ENCODE results near the gene CFAP77.

The CFAP77 gene

GRCh38 chr9:132551556-132551955 lies 141.5 kb downstream of the CFAP77 start:
- Histone ChIP-seq H3K27me3 (ENCODE audit: insufficient read depth, low read depth) (no peaks in the 10 kb centered on the region), H2AFZ (ENCODE audit: low read depth) (no peak overlapping the region), H3K4me2 (no peak overlapping the region), H3K79me2 (ENCODE audit: insufficient read depth, low read depth) (no peaks in the 10 kb centered on the region), H3K4me3 (IDR thresholded peaks at IDR 0.05; ENCODE audit: insufficient read depth, low read depth, low read length) (no peak overlapping the region), H4K20me1 (ENCODE audit: insufficient read depth) (no peaks in the 10 kb centered on the region), H3K9ac (no peak overlapping the region), H3K4me1 (ENCODE audit: low read depth, poor library complexity, severe bottlenecking) (no peaks in the 10 kb centered on the region), H3K27ac (no peak overlapping the region), H3K36me3 (ENCODE audit: insufficient read depth) (no peaks in the 10 kb centered on the region)
- TF ChIP-seq CTCF (conservative IDR thresholded peaks at IDR 0.05; ENCODE audit: low read depth, low read length), result no peak

- no peak for TF ChIP-seq CTCF (conservative IDR thresholded peaks at IDR 0.05; ENCODE audit: low read depth, low read length)
- Histone ChIP-seq H3K27me3 (ENCODE audit: insufficient read depth, low read depth) (no peaks in the 10 kb centered on the region), H3K27ac (no peak overlapping the region), H3K4me1 (ENCODE audit: low read depth, poor library complexity, severe bottlenecking) (no peaks in the 10 kb centered on the region), H3K4me3 (IDR thresholded peaks at IDR 0.05; ENCODE audit: insufficient read depth, low read depth, low read length) (no peak overlapping the region), H4K20me1 (ENCODE audit: insufficient read depth) (no peaks in the 10 kb centered on the region), H3K4me2 (no peak overlapping the region), H2AFZ (ENCODE audit: low read depth) (no peak overlapping the region), H3K36me3 (ENCODE audit: insufficient read depth) (no peaks in the 10 kb centered on the region), H3K79me2 (ENCODE audit: insufficient read depth, low read depth) (no peaks in the 10 kb centered on the region), H3K9ac (no peak overlapping the region)
Measured at GRCh38 chr9:132552041-132552440, 142.0 kb downstream of the CFAP77 start.

GRCh38 chr9:132554755-132555154 lies 144.7 kb downstream of the CFAP77 start:
- Histone ChIP-seq H3K27me3 (ENCODE audit: insufficient read depth, low read depth) (no peaks in the 10 kb centered on the region), H3K4me2 (no peak overlapping the region), H3K4me3 (IDR thresholded peaks at IDR 0.05; ENCODE audit: insufficient read depth, low read depth, low read length) (no peak overlapping the region), H3K4me1 (ENCODE audit: low read depth, poor library complexity, severe bottlenecking) (no peaks in the 10 kb centered on the region), H3K9ac (no peak overlapping the region), H3K36me3 (ENCODE audit: insufficient read depth) (no peaks in the 10 kb centered on the region), H3K27ac (no peak overlapping the region), H4K20me1 (ENCODE audit: insufficient read depth) (no peaks in the 10 kb centered on the region), H2AFZ (ENCODE audit: low read depth) (no peak overlapping the region), H3K79me2 (ENCODE audit: insufficient read depth, low read depth) (no peaks in the 10 kb centered on the region)
- TF ChIP-seq CTCF (conservative IDR thresholded peaks at IDR 0.05; ENCODE audit: low read depth, low read length), result no peak

- Histone ChIP-seq H3K4me2 (no peak overlapping the region), H2AFZ (ENCODE audit: low read depth) (no peak overlapping the region), H3K27ac (no peak overlapping the region), H3K79me2 (ENCODE audit: insufficient read depth, low read depth) (no peaks in the 10 kb centered on the region), H3K4me1 (ENCODE audit: low read depth, poor library complexity, severe bottlenecking) (no peaks in the 10 kb centered on the region), H3K9ac (no peak overlapping the region), H3K4me3 (IDR thresholded peaks at IDR 0.05; ENCODE audit: insufficient read depth, low read depth, low read length) (no peak overlapping the region), H3K36me3 (ENCODE audit: insufficient read depth) (no peaks in the 10 kb centered on the region), H4K20me1 (ENCODE audit: insufficient read depth) (no peaks in the 10 kb centered on the region), H3K27me3 (ENCODE audit: insufficient read depth, low read depth) (no peaks in the 10 kb centered on the region)
- TF ChIP-seq CTCF (conservative IDR thresholded peaks at IDR 0.05; ENCODE audit: low read depth, low read length), result no peak
Measured at GRCh38 chr9:132555528-132555927, 145.5 kb downstream of the CFAP77 start.

All from KMS-11 (cell line).